Glutamatergic neuron (in vitro differentiated cells): ENCODE measurements around the gene RALGAPA2. TPM values are rescaled to one million over a fixed set of nuclear protein-coding genes. Genes with fewer than 3 reads are reported as not detected.

Source experiments
- DNase-seq: peaks from one replicate; pipeline ENCODE4 v3.0.0; 2022
- H3K27ac Mint-ChIP-seq: one replicate; pipeline ENCODE4 v1.8.0; 2020; ENCODE audit warnings: mild to moderate bottlenecking, mixed read lengths, inconsistent platforms; ENCODE audit not compliant: unreplicated experiment
- H3K27me3 Mint-ChIP-seq: one replicate; pipeline ENCODE4 v1.8.0; 2020; ENCODE audit warnings: mild to moderate bottlenecking, moderate library complexity, mixed read lengths, inconsistent platforms; ENCODE audit not compliant: unreplicated experiment
- H3K36me3 Mint-ChIP-seq: one replicate; pipeline ENCODE4 v1.8.0; 2020; ENCODE audit warnings: mild to moderate bottlenecking, mixed read lengths, inconsistent platforms; ENCODE audit not compliant: unreplicated experiment
- H3K4me1 Mint-ChIP-seq: one replicate; pipeline ENCODE4 v1.8.0; 2020; ENCODE audit warnings: mild to moderate bottlenecking, low read depth, mixed read lengths, inconsistent platforms; ENCODE audit not compliant: unreplicated experiment
- H3K4me3 Mint-ChIP-seq: one replicate; pipeline ENCODE4 v1.8.0; 2020; ENCODE audit warnings: mild to moderate bottlenecking, mixed read lengths, inconsistent platforms; ENCODE audit not compliant: unreplicated experiment
- H3K9me3 Mint-ChIP-seq: one replicate; pipeline ENCODE4 v1.8.0; 2020; ENCODE audit warnings: mild to moderate bottlenecking, moderate library complexity, mixed read lengths, inconsistent platforms; ENCODE audit not compliant: unreplicated experiment
- CTCF ChIP-seq: fragments of 200-600 bp; sonication (generic); IDR thresholded peaks from one replicate; pipeline ENCODE4 v1.5.0; 2021; ENCODE audit not compliant: partially characterized antibody, unreplicated experiment
- total RNA-seq: library from RNA; stranded (reverse); fragmentation: NEBNext Ultra II Directional; extraction: Animal tissue kit (Norgen Biotek cat#: 25700); gene quantifications from one replicate; pipeline ENCODE4 v1.2.1, GENCODE V29; 2021; ENCODE audit not compliant: unreplicated experiment

Gene RALGAPA2
- total RNA-seq, 1 donor from 2014 or later, result 60.9 TPM

GRCh38 chr20:20687319-20687718 is 25.1 kb downstream of the RALGAPA2 start:
- Mint-ChIP-seq H3K4me1 (peaks cover 12% of the 10 kb centered on the region), H3K9me3 (no peaks in the 10 kb centered on the region), H3K4me3 (no peak overlapping the region), H3K27me3 (no peaks in the 10 kb centered on the region), H3K36me3 (no peaks in the 10 kb centered on the region), H3K27ac (no peak overlapping the region)
- no peak for TF ChIP-seq CTCF
- no peak for DNase-seq

- no peak for TF ChIP-seq CTCF
- no peak overlapping the region for H3K4me3 Mint-ChIP-seq
These were observed 26.8 kb downstream of the RALGAPA2 start for GRCh38 chr20:20685635-20686034.

GRCh38 chr20:20683481-20684321 is 28.7 kb downstream of the RALGAPA2 start:
- no peak overlapping the region for H3K4me3 Mint-ChIP-seq
- peaks cover 14% of the 10 kb centered on the region for H3K4me1 Mint-ChIP-seq
- no peak for TF ChIP-seq CTCF
- H3K36me3 Mint-ChIP-seq, result no peaks in the 10 kb centered on the region
- H3K27me3 Mint-ChIP-seq, result no peaks in the 10 kb centered on the region
- no peak for DNase-seq
- H3K27ac Mint-ChIP-seq, result no peak overlapping the region
- peaks cover 2% of the 10 kb centered on the region for H3K9me3 Mint-ChIP-seq

More at GRCh38 chr20:20685635-20686034, 26.8 kb downstream of the RALGAPA2 start:
- H3K27ac Mint-ChIP-seq, result no peak overlapping the region
- peaks cover 14% of the 10 kb centered on the region for H3K4me1 Mint-ChIP-seq
- no peaks in the 10 kb centered on the region for H3K36me3 Mint-ChIP-seq
- DNase-seq, result no peak
- no peaks in the 10 kb centered on the region for H3K27me3 Mint-ChIP-seq
- no peaks in the 10 kb centered on the region for H3K9me3 Mint-ChIP-seq

GRCh38 chr20:20683020-20683419 is 29.4 kb downstream of the RALGAPA2 start:
- peaks cover 14% of the 10 kb centered on the region for H3K4me1 Mint-ChIP-seq
- no peak overlapping the region for H3K4me3 Mint-ChIP-seq
- no peaks in the 10 kb centered on the region for H3K27me3 Mint-ChIP-seq
- H3K36me3 Mint-ChIP-seq, result no peaks in the 10 kb centered on the region
- TF ChIP-seq CTCF, result no peak
- DNase-seq, result no peak
- peaks cover 2% of the 10 kb centered on the region for H3K9me3 Mint-ChIP-seq
- no peak overlapping the region for H3K27ac Mint-ChIP-seq

GRCh38 chr20:20680991-20681508 is 31.4 kb downstream of the RALGAPA2 start:
- DNase-seq, result no peak
- no peak overlapping the region for H3K27ac Mint-ChIP-seq
- peaks cover 2% of the 10 kb centered on the region for H3K9me3 Mint-ChIP-seq
- H3K36me3 Mint-ChIP-seq, result no peaks in the 10 kb centered on the region
- H3K4me3 Mint-ChIP-seq, result no peak overlapping the region
- TF ChIP-seq CTCF, result no peak
- H3K4me1 Mint-ChIP-seq, result peaks cover 12% of the 10 kb centered on the region
- no peaks in the 10 kb centered on the region for H3K27me3 Mint-ChIP-seq
